ENCODE measurements around the gene CNST.
"Not testable (repeated sequence)": the region's sequence is repeated elsewhere in the genome, so short reads cannot be mapped to it uniquely, and the experiment has no call there.

Gene CNST

DNA sequence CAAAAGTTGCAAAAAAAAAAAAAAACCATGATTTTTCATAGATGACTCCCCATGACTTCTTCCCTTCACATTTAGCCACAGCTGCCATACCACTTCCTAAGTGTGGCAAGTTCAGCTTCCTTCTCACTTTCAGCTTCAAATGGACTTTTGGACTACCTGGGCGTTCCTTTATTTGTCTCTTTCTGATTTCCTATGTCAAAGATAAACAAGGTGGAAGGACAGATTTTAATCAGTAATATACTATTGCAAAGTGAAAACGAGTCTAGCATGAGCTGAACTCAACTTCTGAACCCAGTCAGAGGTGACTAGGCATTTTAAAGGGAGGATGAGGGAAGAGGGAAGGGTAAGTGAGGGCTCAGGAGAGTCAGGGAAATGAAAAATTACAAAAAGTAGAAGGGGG lies 143.6 kb downstream of the CNST start:
- no peak for DNase-seq (ENCODE audit: low read depth)

DNA sequence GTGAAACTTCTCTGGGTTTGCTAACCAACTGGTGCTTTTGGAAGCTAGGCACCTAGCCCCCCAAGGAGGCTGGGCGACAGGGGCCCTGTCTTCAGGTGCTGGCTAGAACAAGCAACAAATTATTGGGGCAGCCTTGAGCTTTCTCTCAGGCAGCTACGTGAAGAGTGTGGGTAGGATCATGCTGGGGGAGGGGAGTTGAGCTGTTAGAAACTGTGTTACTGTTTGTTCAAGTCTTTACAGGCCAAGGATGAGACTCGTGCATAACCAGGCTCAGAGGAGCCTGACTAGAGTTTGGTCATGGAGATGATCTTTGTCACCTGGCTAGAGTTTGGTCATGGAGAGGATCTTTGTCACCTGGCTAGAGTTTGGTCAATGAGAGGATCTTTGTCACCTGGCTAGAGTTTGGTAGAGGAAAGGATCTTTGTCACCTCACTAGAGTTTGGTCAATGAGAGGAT lies 145.3 kb downstream of the CNST start:
- DNase-seq (ENCODE audit: low read depth), result no peak

- not testable (repeated sequence) for DNase-seq (ENCODE audit: low read depth)
Observed at GRCh38 chr1:246712428-246712827, 146.2 kb downstream of the CNST start.

Measured in T-helper 22 cell (primary cell).